PC-9 (cell line): Measurements from ENCODE around the gene CLBA1.

ENCODE experiments used
- CTCF ChIP-seq: fragments of 200-600 bp; sonication (generic); conservative IDR thresholded peaks from 2 replicates; pipeline ENCODE4 v1.6.1; 2017; ENCODE audit warnings: mixed run types, antibody characterized with exemption, mild to moderate bottlenecking, moderate library complexity
- EZH2 ChIP-seq: fragments of 200-600 bp; sonication (generic); IDR thresholded peaks from 2 replicates; pipeline ENCODE4 v1.8.0; 2017; ENCODE audit warnings: antibody characterized with exemption, low read depth

GRCh38 chr14:104969741-104970230 lies 15.8 kb upstream of the CLBA1 start:
- TF ChIP-seq CTCF (no peak), EZH2 (no peak)
